T-helper 2 cell (primary cell): ENCODE data around the gene ITM2C.

Experiments
- DNase-seq, 5 experiments: peaks; one replicate each; pipeline versions ENCODE4 v3.0.0 to v3.0.0-alpha.2; 2012 to 2022

The ITM2C gene

DNA sequence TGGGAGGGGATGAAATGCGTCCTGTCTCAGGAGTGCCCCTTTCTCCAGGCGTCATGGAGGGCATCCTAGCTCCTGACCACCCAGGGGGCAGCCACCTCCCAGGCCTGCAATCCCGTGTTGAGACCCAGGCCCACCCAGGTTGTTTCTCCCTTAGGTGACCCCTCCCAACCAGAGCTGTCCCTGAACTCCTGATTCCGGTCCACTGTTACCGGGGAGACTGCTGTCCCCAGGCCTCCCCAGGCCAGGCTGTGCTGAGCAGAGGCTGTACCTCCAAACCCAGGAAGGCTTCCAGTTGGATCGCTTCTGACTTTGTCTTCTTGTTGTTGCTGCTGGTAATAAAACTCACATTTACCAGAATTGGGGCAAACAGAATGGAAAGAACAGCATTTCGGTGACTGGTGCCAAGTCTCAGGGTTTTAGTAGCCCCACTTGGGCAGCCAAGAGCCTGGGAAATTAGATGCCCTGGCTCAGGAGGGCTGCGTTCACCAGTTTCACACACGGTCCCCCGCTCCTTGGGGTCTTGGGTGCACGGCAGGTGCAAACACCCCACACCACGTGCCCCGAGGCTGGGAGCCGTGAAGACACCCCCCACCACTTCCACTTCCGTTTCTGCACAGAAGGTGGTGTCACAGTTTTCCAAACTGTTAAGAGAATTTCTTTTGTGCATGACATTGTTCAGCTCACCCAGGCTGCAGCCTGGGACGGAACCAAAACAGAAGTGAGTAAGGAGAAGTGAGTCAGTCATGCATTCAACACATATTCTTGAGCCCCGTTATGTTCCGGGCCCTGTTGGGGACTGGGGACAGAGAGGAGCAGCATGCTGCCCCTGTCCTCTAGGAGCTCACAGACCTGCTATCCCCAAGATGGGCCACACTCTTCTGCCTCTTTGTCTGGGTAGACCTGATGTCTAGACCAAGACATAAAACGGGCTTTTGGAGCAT, 29.4 kb downstream of the ITM2C start:
- DNase-seq: peak in 1 of 5 experiments; percentile 6

- DNase-seq: no peak
Measured at GRCh38 chr2:230895536-230896345, 31.0 kb downstream of the ITM2C start.

GRCh38 chr2:230896346-230897115, 31.8 kb downstream of the ITM2C start:
- no peak for DNase-seq

GRCh38 chr2:230898016-230898712, 33.4 kb downstream of the ITM2C start:
- DNase-seq: no peak

- no peak for DNase-seq
Measured at GRCh38 chr2:230898713-230899091, 34.0 kb downstream of the ITM2C start.

- DNase-seq: no peak
Measured at GRCh38 chr2:230899287-230899686, 34.5 kb downstream of the ITM2C start.

DNA sequence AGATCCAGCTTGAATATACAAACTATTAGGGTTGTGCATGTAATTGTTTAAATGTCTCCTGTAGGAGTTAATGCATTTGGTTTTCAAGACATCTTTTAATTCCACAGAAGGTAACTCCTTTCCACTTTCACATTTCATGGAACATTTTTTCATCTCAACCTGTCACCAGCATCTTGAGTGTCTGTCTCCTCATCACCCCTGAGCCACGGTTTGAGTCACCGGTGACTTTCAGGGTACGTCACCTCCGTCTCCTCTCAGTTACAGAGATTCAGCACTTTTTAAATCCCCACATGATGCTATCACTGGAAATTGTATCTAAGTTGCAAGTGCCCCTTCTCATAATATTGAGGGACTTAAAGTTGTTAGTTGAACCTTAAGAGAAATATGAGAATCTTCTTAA, 35.0 kb downstream of the ITM2C start:
- peak in 2 of 5 experiments; percentile 35 to 81 for DNase-seq

- DNase-seq: no peak
Measured at GRCh38 chr2:230900336-230900995, 35.7 kb downstream of the ITM2C start.

- no peak for DNase-seq
Measured at GRCh38 chr2:230901006-230901405, 36.3 kb downstream of the ITM2C start.

GRCh38 chr2:230902180-230902899, 37.6 kb downstream of the ITM2C start:
- DNase-seq: peak in 4 of 5 experiments; percentile 21 to 84 (median 44)

GRCh38 chr2:230903231-230904150, 38.7 kb downstream of the ITM2C start:
- no peak for DNase-seq

DNA sequence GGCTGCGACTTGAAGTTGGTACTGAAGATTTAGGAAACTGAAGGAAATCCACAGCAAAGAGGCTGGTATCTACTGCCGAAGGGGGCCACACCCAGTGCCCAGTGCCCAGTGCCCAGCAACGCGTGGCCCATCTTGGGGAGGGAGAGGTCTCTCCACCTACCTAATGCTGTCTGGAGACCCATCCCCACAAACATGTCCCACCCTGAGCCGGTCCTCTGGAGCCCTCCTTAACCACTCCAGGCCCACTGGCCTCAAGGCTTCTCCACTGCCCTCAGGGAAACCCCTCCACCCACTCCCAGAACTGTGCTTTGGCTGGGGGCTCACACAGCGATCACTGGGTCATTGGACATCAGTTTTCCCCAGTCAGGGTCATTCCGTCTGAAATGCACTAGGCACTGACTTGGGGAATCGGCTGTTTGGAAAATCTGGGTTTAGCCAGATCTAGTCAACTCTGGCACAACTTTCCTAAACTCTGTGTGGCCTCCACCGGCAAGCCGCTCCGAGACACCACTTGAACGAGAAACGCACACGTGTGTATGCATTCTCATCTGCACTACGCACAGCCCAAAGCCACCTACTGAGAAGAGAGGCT, 40.2 kb downstream of the ITM2C start:
- DNase-seq: no peak

GRCh38 chr2:230905448-230906421, 41.0 kb downstream of the ITM2C start:
- peak in 4 of 5 experiments; percentile 45 to 88 (median 72) for DNase-seq

DNA sequence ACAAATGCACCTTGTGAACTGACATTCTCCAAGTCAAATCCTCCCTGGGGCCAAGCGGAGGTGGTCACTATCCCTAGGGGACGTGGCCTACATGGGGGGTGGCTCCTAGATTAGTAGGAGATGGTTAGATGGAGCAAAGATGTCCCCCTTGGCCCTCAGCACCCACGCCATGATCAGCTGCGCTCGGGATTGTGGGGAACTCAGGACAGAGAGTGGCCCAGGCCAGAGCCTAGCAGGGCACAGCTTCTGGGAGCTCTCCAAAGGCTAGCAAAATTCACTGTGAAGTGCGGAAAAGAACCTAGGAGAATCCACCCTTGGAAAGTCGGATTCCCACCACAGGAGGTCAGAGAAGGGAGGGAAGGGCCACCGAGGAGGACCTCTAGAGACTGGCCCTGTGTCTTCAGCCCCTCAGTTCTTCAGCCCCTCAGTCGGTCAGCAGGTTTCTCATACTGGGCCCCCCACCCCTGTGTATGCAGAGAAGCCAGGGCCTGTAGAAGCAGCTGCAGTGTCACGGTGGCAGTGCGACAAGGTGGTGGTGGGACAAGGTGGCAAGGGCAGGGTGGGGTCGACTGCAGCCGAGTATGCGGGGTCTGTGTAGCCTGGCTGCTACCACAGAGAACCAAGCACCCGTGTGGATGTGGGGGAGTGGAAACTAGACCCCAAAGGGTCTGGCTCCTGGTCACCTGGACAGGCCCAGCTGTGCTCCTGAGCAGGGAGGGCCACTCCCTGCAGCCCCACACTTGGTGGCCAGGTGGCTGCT, 41.9 kb downstream of the ITM2C start:
- no peak for DNase-seq

- no peak for DNase-seq
Measured at GRCh38 chr2:230907361-230908091, 42.8 kb downstream of the ITM2C start.

DNA sequence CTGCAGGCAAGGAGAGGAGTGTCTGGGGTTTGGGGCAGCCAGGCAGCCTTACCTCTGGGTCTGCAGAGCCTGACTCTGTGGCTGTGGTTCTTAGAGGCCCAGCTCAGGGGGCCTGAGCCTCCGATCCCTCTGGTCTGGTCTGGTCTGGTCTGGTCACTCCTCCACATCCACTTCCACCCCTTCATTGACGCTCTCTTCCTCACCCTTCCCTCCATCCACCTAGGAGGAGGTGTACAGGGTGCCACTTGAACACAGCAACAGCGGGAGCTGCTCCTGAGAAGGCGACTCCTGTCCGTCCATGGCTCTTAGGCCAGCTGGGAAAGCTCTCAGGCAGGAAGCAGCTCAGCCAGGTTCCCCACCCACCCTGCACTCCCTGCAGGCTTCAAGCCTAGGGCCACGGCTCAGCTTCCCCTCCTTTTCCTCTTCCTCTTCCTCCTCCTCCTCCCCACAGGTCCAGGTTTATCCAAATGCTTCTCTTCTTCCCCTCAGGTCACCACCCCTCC, 43.4 kb downstream of the ITM2C start:
- DNase-seq: no peak
